ENCODE results near the gene TUBA3E. TPM values are rescaled to one million over a fixed set of nuclear protein-coding genes. Genes with fewer than 3 reads are reported as not detected.
"Not testable (repeated sequence)": the region's sequence is repeated elsewhere in the genome, so short reads cannot be mapped to it uniquely, and the experiment has no call there.

Gene TUBA3E
- total and polyA plus RNA-seq, 2 donors (not counting 3 experiments of a cell fraction or from before 2014, with no cell fraction given): not detected

- H3K9me1 ChIP-seq (replicated peaks; ENCODE audit: control insufficient read depth, extremely low read depth, insufficient read depth, low read length); intact Hi-C loops (cut with micrococcal nuclease); FAIRE-seq; H4K20me1 ChIP-seq (replicated peaks; ENCODE audit: control insufficient read depth, extremely low read depth, insufficient read depth, low read length); H2AFZ ChIP-seq (ENCODE audit: low read depth, low read length); H3K4me1 ChIP-seq (ENCODE audit: control insufficient read depth, extremely low read depth, insufficient read depth, low read length); CTCF ChIA-PET; H3K36me3 ChIP-seq (ENCODE audit: control insufficient read depth in 2 of 2, extremely low read depth in 1 of 2, insufficient read depth in 2 of 2, low read length in 2 of 2); dilution Hi-C loops (cut with MboI; ENCODE audit: extremely low pct_ligation_motif_present, low sequenced_read_pairs); BruUV-seq (replicated peaks); H3K27ac ChIP-seq (ENCODE audit: insufficient read depth, low read depth, low read length); H3K27me3 ChIP-seq (ENCODE audit: control insufficient read depth in 2 of 2, insufficient read depth in 2 of 2, low read length in 2 of 2); POLR2A ChIA-PET; DNase-seq (ENCODE audit: low read depth, low spot score); H3K4me2 ChIP-seq (ENCODE audit: insufficient read depth, low read length); H3K9ac ChIP-seq (replicated peaks; ENCODE audit: extremely low read depth, insufficient read depth, low read length); H3K9me3 ChIP-seq (replicated peaks; ENCODE audit: control insufficient read depth, insufficient read depth, low read length); H3K4me3 ChIP-seq (replicated peaks in 1 of 3; ENCODE audit: insufficient read depth in 1 of 3, low read depth in 1 of 3, low read length in 3 of 3): not testable (repeated sequence)
- H3K79me2 ChIP-seq (ENCODE audit: control insufficient read depth, insufficient read depth, low read length): peaks cover 17% of the 10 kb centered on the region
Measured at GRCh38 chr2:130188958-130189357, 9.3 kb downstream of the TUBA3E start.

GRCh38 chr2:130187859-130188792 is 10.1 kb downstream of the TUBA3E start:
- H3K4me1 ChIP-seq (ENCODE audit: control insufficient read depth, extremely low read depth, insufficient read depth, low read length); intact Hi-C loops (cut with micrococcal nuclease); H4K20me1 ChIP-seq (replicated peaks; ENCODE audit: control insufficient read depth, extremely low read depth, insufficient read depth, low read length); BruUV-seq (replicated peaks); H3K4me3 ChIP-seq (replicated peaks in 1 of 3; ENCODE audit: insufficient read depth in 1 of 3, low read depth in 1 of 3, low read length in 3 of 3); H2AFZ ChIP-seq (ENCODE audit: low read depth, low read length); H3K36me3 ChIP-seq (ENCODE audit: control insufficient read depth in 2 of 2, extremely low read depth in 1 of 2, insufficient read depth in 2 of 2, low read length in 2 of 2); dilution Hi-C loops (cut with MboI; ENCODE audit: extremely low pct_ligation_motif_present, low sequenced_read_pairs); H3K9ac ChIP-seq (replicated peaks; ENCODE audit: extremely low read depth, insufficient read depth, low read length); H3K9me1 ChIP-seq (replicated peaks; ENCODE audit: control insufficient read depth, extremely low read depth, insufficient read depth, low read length); H3K27me3 ChIP-seq (ENCODE audit: control insufficient read depth in 2 of 2, insufficient read depth in 2 of 2, low read length in 2 of 2); DNase-seq (ENCODE audit: low read depth, low spot score); H3K9me3 ChIP-seq (replicated peaks; ENCODE audit: control insufficient read depth, insufficient read depth, low read length); POLR2A ChIA-PET; H3K27ac ChIP-seq (ENCODE audit: insufficient read depth, low read depth, low read length); H3K4me2 ChIP-seq (ENCODE audit: insufficient read depth, low read length); CTCF ChIA-PET: not testable (repeated sequence)
- H3K79me2 ChIP-seq (ENCODE audit: control insufficient read depth, insufficient read depth, low read length): peaks cover 25% of the 10 kb centered on the region
- FAIRE-seq: peak; percentile 75

Measured in endothelial cell of umbilical vein (primary cell).